Measurements from ENCODE around the gene UTS2B.

The UTS2B gene

DNA sequence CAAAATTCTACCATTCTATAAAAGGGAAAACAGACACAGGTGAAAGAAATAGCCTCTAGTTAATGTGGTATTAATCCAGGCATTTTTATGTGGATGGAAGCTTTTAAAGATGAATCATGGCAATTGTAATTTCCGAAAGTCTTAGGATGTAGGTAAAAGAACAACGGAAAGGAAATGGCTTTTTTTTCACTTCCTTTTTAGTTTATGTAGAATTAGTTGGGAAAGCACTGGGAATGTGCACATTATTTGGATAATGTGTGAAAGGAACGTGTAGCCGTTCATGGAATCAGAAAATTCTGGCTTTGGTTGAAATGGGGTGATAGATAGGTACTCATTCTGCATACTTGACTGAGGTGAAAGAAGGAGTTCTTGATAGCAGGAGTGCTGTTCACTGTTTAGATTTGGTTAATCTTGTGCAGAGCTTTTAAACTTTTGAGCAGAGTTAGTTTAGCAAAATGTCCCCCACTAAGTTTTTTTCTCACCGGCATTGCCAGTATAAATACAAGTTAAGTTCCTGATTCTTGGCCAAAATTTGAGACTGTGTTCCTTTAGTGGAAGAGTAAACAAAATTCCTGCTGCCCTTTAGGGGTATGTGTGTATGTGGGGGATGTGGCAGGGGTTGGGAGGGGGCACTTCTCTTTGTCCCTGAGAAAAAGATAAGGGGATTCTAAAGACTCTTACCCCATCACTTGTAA is 20.2 kb upstream of the UTS2B start:
- DNase-seq = no peak

DNA sequence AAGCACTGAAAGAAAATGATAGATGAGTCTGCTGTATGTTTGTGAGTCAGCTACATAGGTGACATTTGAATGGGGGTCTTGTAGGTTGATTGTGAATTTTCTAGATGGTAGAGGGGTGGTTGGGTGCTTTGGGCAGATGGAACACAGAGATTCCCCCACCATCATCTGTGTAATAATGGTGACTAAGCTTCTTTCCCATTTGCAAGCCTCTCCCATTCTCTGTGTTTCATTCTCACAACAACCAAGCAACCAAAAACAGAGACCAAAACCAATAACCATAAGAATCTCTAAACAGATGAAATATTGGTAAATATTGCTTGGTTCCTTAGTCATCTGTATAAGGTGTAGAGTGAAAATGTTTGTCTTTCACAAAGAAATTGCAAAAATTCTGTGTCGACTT is 17.8 kb upstream of the UTS2B start:
- no peak for DNase-seq

DNA sequence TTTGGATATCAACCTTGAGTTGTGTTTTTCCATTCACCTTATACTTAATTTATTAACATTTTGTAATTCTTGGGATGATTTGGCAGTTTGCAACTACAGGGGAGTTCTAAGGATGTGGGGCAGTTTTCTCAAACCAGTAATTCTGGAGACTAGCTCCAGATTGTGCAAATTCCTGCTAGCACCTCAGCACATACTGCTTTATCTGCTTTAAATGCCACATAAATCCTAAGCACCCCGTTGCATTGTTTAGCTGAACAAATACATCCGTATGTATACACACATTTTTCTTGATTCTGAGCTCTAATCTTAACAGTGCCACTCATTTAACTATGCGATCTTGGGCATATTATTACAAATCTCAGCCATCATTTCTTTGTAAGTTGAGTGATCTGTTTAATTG is 16.9 kb upstream of the UTS2B start:
- no peak for DNase-seq

DNA sequence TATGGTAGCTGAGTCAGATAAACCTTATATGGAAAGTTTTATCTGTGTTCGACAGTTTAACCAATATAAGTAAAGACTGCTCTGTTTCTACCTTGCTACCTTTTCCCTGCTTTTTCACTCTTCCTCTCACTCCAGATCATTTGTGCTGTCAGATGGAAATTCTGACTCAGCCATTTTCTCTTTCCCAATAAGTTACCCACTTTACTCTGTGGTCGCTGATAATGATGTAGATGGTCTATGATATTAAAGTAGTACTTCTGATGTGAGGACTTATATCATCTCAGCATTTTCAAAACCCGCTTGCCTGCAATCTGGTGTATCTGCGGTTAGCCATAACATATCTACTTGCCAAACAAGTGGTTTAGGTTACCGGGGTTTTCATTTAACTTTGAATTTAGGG is 15.0 kb upstream of the UTS2B start:
- DNase-seq = no peak

DNA sequence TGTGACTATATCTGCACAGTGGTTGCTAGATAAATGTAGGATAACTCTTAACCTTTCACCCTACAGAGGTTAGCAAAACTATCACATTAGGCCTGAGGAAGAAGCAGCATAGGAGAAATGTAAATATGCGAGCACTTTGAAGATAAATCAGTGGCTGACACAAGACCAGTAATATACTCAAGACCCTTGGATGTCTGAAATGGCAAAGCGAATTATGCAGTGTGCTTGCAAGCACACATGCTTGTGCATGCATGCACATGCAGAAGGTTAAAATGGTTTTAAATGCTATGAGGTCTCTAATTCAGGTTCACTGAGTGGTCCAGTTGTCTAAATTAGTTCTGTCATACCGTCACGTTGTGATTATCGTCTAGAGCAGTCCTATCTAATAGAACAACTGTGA is 13.6 kb upstream of the UTS2B start:
- DNase-seq = no peak

DNA sequence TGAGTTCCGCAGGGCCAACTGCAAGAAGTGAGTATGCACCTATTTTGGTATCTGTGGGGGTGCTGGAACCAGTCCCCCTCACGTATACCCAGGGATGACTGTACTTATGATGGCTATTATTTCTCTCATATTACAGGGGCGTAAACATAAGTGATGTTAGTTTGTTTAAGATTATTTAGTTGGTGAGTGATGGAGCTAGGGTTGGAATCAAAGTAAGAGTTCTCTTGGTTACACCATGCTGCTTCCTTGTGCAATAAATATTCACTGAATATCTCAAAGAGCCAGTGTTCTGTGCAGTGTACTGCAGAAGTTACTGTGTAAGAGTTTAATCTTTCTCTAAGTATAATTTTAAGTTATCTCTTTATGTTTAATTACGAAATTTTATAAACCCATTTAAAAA is 12.8 kb upstream of the UTS2B start:
- no peak for DNase-seq

DNA sequence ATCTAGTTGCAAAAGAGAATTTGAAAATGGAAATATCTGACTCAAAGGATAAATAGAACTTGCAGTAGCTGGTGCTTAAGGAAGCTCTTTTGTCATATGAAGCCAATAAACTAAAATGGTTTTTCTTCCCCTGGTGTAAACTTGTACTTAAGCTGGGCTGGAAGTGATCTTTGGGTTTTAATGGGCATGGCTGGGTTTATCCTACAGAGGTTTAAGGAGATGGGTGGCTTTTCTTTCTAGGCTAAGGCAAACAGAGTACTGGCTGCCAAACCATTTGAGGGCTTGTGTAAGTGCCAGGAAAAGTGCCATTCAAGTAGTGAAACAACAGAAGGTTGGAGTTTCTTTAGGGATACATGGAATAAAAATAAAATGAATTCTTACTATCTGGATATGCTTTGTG is 12.1 kb upstream of the UTS2B start:
- DNase-seq = no peak

DNA sequence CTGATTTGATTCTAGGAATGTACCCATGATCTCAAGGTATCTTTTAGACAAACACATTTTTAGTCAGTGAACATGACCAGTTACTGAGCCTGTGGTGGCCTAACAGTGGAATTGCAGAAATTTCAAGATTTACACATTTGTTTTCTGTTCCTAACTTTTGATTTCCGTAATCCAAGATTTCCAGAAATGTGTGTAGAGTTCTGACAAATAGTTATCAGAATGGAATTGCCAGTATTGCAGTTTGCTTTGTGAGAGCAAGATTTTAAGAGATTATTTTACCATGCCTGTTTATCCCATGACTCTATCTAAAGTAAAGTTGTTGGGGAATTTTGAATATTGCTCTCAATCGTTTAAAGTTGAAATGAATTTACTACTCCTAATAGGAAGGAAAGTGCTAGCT is 11.7 kb upstream of the UTS2B start:
- no peak for DNase-seq

DNA sequence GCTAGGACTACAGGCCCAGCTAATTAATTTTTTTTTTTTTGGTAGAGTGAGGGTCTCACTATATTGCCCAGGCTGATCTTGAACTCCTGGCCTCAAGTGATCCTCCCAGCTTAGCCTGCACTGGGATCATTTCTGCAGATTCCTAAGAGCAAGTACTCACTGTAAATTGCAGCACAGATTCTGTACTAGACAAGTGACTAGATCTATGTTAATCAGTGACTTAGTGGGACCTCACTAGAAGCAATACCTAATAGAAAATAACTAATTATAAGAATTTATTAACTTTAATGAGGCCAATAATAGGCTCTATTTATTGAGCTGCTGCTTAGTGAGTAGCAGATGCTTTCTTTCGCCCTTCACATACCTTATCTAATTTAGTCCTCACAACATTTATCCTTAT is 10.6 kb upstream of the UTS2B start:
- no peak for DNase-seq

DNA sequence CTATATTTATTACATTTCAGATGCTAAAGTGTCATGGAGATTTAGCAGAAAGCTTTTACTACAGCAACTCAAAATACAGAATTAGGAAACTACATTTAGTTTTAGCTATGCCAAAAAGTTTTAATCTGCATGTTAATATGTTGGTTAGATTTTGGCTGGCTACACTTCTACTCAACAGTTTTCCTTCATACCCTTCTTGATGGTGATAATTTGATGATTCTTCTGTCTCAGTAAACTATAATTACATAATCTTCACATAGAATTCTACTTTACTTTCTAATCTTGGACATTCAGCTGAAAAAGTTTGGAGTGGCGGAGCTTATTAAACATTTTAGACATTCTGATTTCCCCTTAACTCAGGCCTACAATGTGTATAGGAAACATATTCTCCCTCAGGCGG is 10.0 kb upstream of the UTS2B start:
- DNase-seq = no peak

DNA sequence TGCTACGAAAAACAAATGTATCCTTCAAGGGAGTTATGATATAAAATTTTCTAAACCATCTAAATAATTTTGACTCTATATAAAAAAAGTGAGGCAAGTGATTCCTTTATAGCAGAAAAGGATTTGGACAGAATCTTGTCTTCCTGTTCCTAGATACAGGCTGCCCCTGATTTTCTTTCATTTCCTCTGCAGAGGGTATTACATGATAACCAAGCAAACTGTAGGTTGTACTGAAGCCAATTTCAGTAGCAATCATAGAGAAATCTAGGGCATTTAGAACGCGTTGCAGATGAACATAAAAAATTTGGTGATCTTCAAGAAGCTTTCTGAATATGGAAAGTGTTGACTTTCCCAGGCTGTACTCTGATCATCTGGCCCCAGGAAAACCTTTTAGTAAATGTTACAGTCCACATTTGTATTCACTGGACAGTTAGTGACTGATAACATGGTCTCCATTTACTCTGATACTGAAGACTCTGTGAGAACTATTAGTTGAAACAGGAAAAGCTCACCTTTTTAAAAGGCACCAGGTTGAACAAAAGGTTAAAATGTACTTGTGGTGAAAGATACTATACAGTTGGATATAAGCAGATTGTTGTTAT is 9.1 kb upstream of the UTS2B start:
- DNase-seq = no peak

DNA sequence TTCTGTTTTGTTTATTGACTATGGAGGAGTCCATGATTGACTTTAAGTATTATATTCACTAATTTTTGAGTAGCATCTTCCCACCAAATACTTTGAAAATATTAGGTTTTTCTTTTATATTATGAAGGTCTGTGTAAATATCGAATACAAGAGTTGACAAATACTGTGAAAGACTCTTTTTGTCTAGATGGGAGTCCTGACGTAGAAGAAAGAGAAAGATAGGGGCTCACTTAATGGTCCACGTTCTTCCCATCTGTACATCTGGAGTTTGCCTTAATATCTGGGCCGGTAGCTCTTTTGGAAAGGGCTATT is 7.8 kb upstream of the UTS2B start:
- DNase-seq = no peak

DNA sequence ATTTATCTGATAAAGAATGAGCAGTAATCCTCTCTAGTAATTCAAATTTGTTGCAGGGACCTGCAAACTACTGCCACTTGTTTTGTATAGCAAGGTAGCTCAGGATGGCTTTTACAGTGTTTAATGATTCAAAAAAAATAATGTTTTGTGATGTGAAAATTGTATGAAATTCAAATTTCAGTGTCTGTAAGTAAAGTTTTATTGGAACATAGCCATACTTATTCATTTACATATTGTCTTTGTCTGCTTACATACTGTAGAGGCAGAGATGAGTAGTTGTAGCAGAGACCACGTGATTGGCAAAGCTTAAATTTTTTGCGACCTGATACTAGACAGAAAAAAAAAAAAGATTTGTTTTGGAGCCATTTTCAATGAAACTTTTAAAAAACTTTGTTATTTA is 6.5 kb upstream of the UTS2B start:
- no peak for DNase-seq

DNA sequence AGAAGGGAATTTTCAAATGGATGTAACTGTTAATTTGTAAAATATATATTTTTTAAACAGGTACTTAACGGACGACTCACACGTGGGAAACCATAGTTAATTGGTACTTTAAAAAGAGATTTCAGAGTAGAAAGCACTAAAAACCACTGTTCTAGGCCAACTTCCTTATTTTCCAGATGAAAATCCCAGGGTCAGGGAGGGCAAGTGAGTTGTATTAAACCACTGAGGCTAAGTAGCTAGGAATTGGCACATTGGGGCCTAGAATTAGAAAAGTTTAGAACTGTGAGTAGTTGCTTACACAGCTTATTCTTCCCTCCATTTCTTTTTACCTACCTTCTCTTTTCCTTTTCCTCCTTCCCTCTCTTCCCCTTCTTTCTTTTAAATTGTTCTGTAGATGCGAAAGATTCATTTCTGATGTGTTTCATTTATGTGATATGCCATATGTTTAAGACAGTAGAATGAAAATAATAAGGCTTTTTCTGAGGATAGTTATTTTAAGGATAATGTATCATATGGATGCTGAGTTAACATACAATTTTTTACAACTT is 4.1 kb upstream of the UTS2B start:
- no peak for DNase-seq

DNA sequence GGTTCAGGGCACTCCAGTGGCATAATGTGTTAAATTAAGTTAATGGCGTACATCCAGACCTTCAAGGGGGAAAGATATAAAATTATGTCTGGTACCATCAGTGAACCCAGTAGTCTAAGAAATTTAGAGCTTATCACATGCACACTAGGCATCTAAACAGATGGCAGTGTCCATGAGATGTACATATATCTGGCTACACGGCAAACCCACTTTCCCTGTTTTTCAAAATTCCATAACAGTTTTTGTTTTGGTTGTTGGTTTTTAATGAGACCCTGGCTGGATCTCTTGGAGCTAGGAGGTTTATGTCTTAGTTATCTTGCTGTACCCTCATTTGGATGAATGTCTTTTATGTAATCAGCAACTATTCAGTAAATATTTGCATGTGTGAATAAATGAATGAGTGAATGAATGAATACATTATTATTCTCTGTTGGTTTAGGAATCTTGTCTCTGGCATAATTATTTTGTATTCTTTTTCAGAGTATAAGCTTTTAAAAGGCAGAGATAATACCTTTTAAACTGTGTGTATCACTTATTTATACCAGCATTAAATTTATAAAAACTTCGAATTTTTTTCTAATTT is 3.1 kb upstream of the UTS2B start:
- DNase-seq = no peak

DNA sequence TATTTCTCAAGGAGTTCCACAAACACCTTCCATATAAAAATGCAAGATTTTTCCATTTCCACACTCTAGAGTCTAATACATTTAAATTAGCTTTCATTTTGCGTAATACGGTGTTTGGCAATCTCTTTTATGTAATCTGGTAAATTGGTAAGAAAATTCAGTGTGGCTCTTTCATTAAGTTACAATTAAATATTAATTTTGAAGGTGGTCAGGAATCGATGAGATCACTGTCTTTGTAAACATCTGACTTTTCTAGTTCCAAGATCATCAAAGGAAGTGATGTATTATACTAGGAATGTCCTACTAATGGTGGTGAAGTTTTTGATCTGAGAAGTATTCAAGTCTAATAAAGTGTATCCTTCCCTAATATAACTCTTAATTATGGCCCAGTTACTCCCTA is 1.1 kb upstream of the UTS2B start:
- no peak for DNase-seq

DNA sequence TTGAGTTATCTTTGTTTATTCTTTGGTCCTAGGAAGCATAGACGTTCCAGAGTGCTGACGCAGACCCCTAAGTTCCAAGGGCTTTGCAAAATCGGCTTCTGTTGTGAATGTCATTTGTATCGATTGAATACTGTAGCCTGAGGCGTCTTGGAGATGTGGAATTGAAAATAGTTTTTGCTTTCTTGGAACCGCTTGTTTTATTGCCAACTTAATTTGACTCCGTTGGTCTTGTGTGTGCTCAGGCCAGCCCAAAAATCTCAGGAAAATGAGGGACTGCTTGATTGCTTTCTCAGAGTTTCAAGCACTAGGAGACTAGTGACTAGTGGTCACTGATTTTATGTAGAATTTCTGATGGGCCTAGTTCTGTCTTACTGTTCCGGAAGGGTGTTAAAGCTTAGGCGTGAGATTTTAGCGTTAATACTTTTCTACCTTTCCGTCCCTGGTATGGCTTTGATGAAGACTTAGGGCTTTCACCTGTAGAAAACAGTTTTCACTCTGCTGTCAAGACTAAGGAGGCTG is 263 bp upstream of the UTS2B start:
- DNase-seq = no peak

DNA sequence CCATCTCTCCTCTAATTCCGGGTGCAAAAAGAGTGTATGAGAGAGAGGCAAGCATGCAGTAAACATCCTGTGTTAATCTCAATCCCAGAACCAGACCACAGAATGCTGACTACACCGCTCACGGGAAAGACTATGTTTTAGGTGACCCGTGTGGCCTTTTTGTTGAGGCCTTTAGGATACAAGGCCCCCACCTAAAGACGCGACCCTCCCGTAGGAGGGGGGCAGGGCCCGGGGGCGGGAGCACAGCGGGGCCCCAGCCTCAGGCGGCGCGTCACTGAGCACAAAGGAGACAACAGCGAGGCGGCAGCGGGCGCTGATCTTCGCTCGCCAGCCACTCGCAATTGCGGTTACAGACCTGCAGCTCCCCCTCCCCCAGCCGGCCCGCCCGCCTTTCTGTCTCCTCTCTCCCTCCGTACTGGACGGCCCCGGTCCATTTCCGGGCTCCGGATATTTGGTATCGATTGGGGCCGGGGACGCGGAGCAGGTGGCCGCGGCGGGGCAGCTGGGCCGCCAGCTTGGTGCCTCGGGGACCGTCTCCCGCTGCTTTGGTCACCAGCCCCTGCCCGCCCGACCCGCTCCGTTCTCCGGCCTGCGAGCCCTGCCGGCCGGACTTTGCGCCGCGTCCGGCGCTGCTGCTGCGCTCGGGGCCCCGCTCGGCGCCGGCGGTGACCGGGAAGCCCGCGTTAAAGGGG is 1.2 kb downstream of the UTS2B start, which contains the start of gene CCDC50:
CCDC50 (plus strand) TSS at position 433 of the 692 bp plus-strand sequence. CDS start 281 bp downstream, outside the sequence.
- DNase-seq = peak; percentile 52

DNA sequence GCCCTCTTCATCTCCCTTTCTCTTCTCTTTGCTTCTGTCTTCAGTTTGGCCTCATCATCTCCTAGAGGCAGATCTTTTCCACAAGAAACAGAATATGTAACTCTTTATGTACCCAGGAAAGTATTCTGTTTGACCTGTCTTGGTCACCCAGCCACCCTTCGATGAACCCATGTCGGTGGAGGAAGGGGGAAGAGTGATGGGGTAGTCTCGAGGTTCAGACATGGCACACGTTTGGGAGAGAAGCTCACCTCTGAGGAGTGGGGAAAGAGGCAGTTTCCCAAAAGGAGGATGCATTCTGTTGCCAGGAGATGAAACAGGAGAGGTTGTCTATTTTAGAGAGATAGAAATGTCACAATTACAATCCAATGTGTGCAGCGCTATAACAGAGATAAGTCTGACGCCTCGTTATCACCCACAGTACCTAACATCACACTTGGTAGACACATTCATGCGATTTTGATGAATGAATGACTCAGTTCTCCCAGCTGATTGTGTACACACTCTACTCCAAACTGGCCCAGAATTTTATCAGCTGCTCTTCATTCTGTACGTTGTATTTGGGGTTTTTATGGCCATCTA is 1.9 kb downstream of the UTS2B start:
- no peak for DNase-seq

DNA sequence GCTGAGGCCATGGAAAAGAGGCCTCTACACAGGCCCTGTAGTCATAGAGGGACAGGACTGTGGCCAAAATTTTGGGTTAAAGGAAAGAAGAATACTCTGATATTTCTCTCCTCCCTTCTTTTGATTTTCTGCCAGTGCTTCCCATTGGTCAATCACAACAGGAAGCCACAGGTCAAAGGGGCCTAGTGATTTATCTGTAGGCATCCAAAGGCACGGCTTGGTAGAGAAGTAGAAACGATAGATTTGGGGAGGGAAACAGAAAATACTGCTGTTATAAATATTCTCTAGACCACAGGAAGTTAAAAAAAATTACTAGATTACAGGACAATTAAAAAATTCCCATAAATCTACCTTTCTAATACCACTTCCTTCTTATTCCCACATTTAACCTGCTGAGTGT is 2.8 kb downstream of the UTS2B start:
- DNase-seq = no peak

DNA sequence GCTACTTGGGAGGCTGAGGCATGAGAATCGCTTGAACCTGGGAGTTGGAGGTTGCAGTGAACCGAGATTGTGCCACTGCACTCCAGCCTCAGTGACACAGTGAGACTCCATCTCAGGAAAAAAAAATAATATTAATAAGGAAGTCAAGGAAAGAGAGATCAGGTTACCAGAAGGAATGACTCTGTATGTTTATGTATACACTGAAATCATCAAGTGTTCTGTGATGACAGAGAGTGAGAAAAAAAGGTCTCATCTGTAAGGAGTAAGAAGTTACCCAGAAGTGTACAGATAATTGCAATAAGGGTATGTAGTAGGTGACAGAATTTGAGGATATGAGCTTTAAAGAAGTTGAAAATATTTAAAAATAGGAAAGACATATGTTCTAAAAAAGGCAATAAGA is 5.4 kb downstream of the UTS2B start:
- no peak for DNase-seq

DNA sequence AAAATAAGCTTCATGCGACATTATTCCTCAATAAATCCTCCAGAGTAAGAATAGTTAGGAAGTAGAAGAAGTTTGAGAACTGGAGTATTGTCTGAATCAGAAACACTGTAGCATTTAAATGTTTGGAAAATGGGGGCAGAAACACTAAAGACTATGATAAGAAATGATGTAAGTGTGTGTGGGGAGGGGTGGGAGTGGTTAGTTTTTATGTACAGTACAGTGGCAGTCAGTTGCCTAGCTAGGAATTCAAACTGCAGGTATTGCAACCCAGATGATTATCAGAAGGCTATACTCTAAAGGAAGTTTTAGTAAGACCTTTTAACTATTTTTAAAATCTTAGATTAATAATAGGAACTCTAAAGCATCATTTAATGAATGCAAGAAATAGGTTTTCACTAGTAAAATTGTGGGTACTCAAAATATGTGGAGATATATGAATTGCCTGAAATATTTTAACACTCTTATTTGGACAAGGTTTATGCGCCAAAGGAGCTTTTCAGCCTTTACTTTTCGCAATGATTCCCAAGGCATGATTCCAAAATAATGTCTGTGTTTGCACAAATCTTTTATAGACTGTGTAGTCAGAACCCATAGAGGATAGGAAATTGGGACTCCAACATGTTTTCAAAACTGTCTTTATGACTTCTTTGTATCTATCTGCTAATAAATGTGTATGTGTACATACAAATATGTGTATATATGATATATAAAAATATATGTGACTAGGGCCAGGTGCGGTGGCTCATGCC is 9.1 kb downstream of the UTS2B start:
- no peak for DNase-seq

DNA sequence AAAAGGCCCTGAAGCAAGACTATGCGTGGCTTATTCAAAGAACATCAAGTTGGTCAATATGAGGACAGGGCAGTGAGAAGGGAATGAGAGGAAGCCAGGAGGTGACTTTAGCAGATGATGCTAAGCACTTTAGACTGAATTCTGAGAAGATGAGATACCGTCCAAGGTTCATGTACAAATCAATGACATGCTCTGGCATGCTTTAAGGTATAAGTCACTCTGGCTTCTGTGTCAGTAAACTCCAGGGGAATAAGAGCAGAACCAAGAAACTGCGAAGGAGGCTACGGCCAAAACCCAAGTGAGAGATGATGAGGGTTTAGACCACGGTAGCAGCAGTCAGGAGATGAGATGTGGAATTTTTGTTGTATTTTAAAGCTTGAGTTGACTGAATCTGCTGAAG is 10.0 kb downstream of the UTS2B start:
- DNase-seq = no peak

Measured in stimulated activated CD4-positive, alpha-beta T cell treated with anti-CD3 and anti-CD28 coated beads, Interleukin-15, amount 100 ng/mL, for 24 hours (primary cell).